Suprapubic skin (tissue), 4 donors: ENCODE data around the gene LHFPL6. TPM values are rescaled to one million over a fixed set of nuclear protein-coding genes. Genes with fewer than 3 reads are reported as not detected.
A peak's percentile ranks its signal among the peaks of the same experiment; 100 is the strongest.

Experiments used
- DNase-seq, 2 donors: peaks; one replicate each; pipeline ENCODE4 v3.0.0-alpha.2; 2019; ENCODE audit warnings: low spot score in 2 of 2
- H3K27ac ChIP-seq: fragments of 200-600 bp; sonication (generic); one replicate; pipeline ENCODE4 v1.5.1; 2019
- H3K27me3 ChIP-seq: fragments of 200-600 bp; sonication (generic); one replicate; pipeline ENCODE4 v1.5.1; 2019
- H3K36me3 ChIP-seq: fragments of 200-600 bp; sonication (generic); one replicate; pipeline ENCODE4 v1.5.1; 2019
- H3K4me1 ChIP-seq: fragments of 200-600 bp; sonication (generic); one replicate; pipeline ENCODE4 v1.5.1; 2019
- H3K4me3 ChIP-seq: fragments of 200-600 bp; sonication (generic); one replicate; pipeline ENCODE4 v1.5.1; 2019; ENCODE audit warnings: mild to moderate bottlenecking
- H3K9me3 ChIP-seq: fragments of 200-600 bp; sonication (generic); one replicate; pipeline ENCODE4 v1.5.1; 2019
- EP300 ChIP-seq: sonication (generic); formaldehyde crosslinking; IDR thresholded peaks from one replicate; pipeline ENCODE4 v1.6.1; 2017; ENCODE audit warnings: antibody characterized with exemption
- POLR2A ChIP-seq, 2 donors: fragments of 450-650 bp; IDR thresholded peaks; one replicate each; pipeline ENCODE4 v1.6.1; 2017; ENCODE audit warnings: antibody characterized with exemption in 2 of 2, mild to moderate bottlenecking in 2 of 2, moderate library complexity in 2 of 2
- POLR2AphosphoS5 ChIP-seq, 3 donors: sonication (generic); formaldehyde crosslinking; IDR thresholded peaks; one replicate each; pipeline ENCODE4 v1.6.1; 2017; ENCODE audit warnings: antibody characterized with exemption in 3 of 3
- WGBS: methylation state at CpG from one replicate; pipeline ENCODE4 v1.1.5; 2018; 5-methylcytosine and 5-hydroxymethylcytosine counted together
- total RNA-seq, 4 donors: library from RNA; depleted of rRNA; stranded (reverse); fragments of >200 nt; gene quantifications; one replicate each; pipeline ENCODE4 v1.1.0, GENCODE V29; 2016
- TF ChIP-seq, protein P1 (sequence below), 2 donors: fragments of 200-600 bp in 1 of 2; fragments of 450-650 bp in 1 of 2; sonication (generic) in 1 of 2; IDR thresholded peaks; one replicate each; pipeline ENCODE4 v1.5.1; 2016 to 2019; ENCODE audit warnings: antibody characterized with exemption in 2 of 2, mild to moderate bottlenecking in 1 of 2, moderate library complexity in 1 of 2

Gene LHFPL6
- total RNA-seq, 4 donors from 2014 or later: 10.6 to 21.0 (median 15.6) TPM

DNA sequence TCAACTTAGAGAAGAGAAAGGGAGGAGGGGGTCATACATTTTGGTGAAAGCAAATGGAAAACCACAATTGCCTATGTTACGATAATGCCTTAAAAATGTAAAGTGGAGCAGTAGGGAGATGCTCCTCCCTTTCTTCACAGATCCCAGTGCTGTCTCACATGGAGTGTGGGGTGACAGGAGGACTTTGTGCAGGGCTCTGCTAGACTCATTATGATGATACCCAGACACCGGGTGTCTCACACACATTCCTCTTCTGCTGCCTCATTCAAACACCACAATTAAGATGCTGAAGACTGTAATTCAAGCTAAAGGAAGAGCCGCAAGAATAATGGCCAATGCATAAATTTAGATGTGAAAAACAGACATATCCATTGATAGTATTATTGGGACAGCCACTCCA is 150.6 kb downstream of the LHFPL6 start:
- Histone ChIP-seq H3K4me3 (no peak overlapping the region), H3K4me1 (peaks cover 14% of the 10 kb centered on the region), H3K9me3 (no peaks in the 10 kb centered on the region), H3K36me3 (no peaks in the 10 kb centered on the region), H3K27me3 (no peaks in the 10 kb centered on the region), H3K27ac (no peak overlapping the region)
- no peak for DNase-seq
- TF ChIP-seq POLR2A (IDR thresholded peaks at IDR 0.05) (no peak), EP300 (no peak), POLR2AphosphoS5 (IDR thresholded peaks at IDR 0.05) (no peak)
- TF ChIP-seq, protein P1, sequence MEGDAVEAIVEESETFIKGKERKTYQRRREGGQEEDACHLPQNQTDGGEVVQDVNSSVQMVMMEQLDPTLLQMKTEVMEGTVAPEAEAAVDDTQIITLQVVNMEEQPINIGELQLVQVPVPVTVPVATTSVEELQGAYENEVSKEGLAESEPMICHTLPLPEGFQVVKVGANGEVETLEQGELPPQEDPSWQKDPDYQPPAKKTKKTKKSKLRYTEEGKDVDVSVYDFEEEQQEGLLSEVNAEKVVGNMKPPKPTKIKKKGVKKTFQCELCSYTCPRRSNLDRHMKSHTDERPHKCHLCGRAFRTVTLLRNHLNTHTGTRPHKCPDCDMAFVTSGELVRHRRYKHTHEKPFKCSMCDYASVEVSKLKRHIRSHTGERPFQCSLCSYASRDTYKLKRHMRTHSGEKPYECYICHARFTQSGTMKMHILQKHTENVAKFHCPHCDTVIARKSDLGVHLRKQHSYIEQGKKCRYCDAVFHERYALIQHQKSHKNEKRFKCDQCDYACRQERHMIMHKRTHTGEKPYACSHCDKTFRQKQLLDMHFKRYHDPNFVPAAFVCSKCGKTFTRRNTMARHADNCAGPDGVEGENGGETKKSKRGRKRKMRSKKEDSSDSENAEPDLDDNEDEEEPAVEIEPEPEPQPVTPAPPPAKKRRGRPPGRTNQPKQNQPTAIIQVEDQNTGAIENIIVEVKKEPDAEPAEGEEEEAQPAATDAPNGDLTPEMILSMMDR (IDR thresholded peaks at IDR 0.05): no peak
- WGBS: 78% methylated on average over 3 of the region's 3 CpGs

- TF ChIP-seq, protein P1 (IDR thresholded peaks at IDR 0.05): no peak
- TF ChIP-seq EP300 (no peak), POLR2AphosphoS5 (IDR thresholded peaks at IDR 0.05) (peak in 1 of 3 donors; percentile 19)
- Histone ChIP-seq H3K4me3 (no peak overlapping the region), H3K27ac (no peak overlapping the region), H3K27me3 (no peaks in the 10 kb centered on the region), H3K9me3 (no peaks in the 10 kb centered on the region), H3K4me1 (peaks cover 14% of the 10 kb centered on the region), H3K36me3 (no peaks in the 10 kb centered on the region)
- WGBS: 47% methylated on average over 4 of the region's 4 CpGs
- DNase-seq: no peak
Measured at GRCh38 chr13:39451860-39452301, 151.1 kb downstream of the LHFPL6 start.

GRCh38 chr13:39451301-39451700 is 151.7 kb downstream of the LHFPL6 start:
- Histone ChIP-seq H3K4me3 (no peak overlapping the region), H3K4me1 (peaks cover 14% of the 10 kb centered on the region), H3K27ac (no peak overlapping the region), H3K9me3 (no peaks in the 10 kb centered on the region), H3K27me3 (no peaks in the 10 kb centered on the region), H3K36me3 (no peaks in the 10 kb centered on the region)
- no peak for TF ChIP-seq EP300
- no peak for TF ChIP-seq POLR2AphosphoS5 (IDR thresholded peaks at IDR 0.05)
- no peak for TF ChIP-seq POLR2A (IDR thresholded peaks at IDR 0.05)
- TF ChIP-seq, protein P1 (IDR thresholded peaks at IDR 0.05): no peak
- 8% methylated on average over 1 of the region's 1 CpG for WGBS
- no peak for DNase-seq

DNA sequence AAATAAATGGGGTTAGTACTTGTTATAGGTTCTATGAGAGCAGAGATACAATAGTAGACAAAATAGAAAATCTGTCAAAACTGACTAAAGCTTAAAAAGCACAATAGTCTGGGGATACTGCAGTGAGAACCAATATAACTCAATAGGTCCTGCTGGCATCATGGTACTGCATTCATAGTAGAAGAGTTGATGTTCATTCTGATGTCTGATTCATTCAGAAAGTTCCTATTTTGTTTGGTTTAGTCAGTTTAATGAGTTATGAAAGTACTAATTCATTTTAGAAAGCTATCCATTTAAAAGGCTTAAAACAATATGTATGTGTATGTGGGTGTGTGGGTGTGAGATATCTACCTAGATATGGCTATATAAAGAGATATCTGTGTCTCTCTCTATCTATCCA is 152.8 kb downstream of the LHFPL6 start:
- DNase-seq: no peak
- Histone ChIP-seq H3K4me1 (peaks cover 14% of the 10 kb centered on the region), H3K36me3 (no peaks in the 10 kb centered on the region), H3K27ac (no peak overlapping the region), H3K4me3 (no peak overlapping the region), H3K9me3 (no peaks in the 10 kb centered on the region), H3K27me3 (no peaks in the 10 kb centered on the region)
- TF ChIP-seq POLR2AphosphoS5 (IDR thresholded peaks at IDR 0.05) (no peak), POLR2A (IDR thresholded peaks at IDR 0.05) (no peak)

DNA sequence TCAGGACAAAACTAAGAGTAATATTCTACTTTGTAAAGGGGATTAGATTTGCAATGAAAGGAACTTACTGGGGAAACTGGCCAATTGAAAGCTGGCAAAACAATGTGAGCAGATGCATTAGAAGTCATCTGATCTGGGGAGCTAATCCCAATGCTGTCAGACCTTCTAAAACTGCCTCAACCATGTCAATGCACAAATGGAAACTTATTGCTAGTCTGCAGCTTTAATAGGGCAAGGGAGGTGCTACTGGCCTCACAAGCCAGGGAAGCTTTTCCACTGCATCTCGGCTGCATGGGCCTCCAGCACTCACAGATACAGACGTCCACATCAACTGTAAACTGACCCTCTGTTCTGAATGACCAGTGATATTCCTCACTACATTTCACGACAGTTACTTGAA is 154.2 kb downstream of the LHFPL6 start:
- no peaks in the 10 kb centered on the region for H3K9me3 ChIP-seq
- no peak overlapping the region for H3K4me3 ChIP-seq
- H3K36me3 ChIP-seq: no peaks in the 10 kb centered on the region
- TF ChIP-seq, protein P1 (IDR thresholded peaks at IDR 0.05): no peak
- TF ChIP-seq EP300: no peak
- no peak for TF ChIP-seq POLR2AphosphoS5 (IDR thresholded peaks at IDR 0.05)
- no peak for TF ChIP-seq POLR2A (IDR thresholded peaks at IDR 0.05)
- 73% methylated on average over 3 of the region's 3 CpGs for WGBS
- DNase-seq: no peak
- H3K27ac ChIP-seq: no peak overlapping the region
- H3K27me3 ChIP-seq: no peaks in the 10 kb centered on the region
- peaks cover 14% of the 10 kb centered on the region for H3K4me1 ChIP-seq

DNA sequence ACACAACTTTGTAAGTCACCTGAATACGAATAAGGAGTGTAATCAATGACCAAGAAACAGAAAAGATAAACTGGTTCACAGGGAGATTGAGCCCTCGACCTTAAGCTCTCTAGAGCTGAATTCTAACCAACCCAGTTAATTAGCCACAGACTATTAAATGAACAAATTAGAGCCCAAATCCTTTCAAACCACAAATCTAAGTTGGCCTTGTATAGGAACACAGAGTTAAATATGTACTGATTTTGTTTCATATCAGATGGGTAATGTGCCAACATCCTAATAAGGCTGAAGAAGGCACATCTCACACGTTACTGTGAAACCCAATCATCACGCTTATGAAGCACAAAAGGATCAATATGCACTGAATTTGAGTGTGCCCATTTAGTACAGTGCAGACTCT is 156.1 kb downstream of the LHFPL6 start:
- WGBS: 71% methylated on average over 4 of the region's 4 CpGs
- TF ChIP-seq, protein P1 (IDR thresholded peaks at IDR 0.05): no peak
- TF ChIP-seq EP300: no peak
- no peak for TF ChIP-seq POLR2AphosphoS5 (IDR thresholded peaks at IDR 0.05)
- no peak for TF ChIP-seq POLR2A (IDR thresholded peaks at IDR 0.05)
- H3K36me3 ChIP-seq: no peaks in the 10 kb centered on the region
- no peak for DNase-seq
- no peak overlapping the region for H3K27ac ChIP-seq
- H3K27me3 ChIP-seq: no peaks in the 10 kb centered on the region
- no peak overlapping the region for H3K4me3 ChIP-seq
- peaks cover 14% of the 10 kb centered on the region for H3K4me1 ChIP-seq
- H3K9me3 ChIP-seq: no peaks in the 10 kb centered on the region
